HG03469 (cell line): ENCODE measurements around the gene FMN2.

Experiments used
- ATAC-seq: cut with Tn5 transposase; IDR thresholded peaks from one replicate; pipeline ENCODE4 v1.9.1; 2021; ENCODE audit warnings: mild to moderate bottlenecking, moderate library complexity, moderate number of reproducible peaks; ENCODE audit not compliant: unreplicated experiment

FMN2 gene

GRCh38 chr1:240350910-240351331, 259.2 kb downstream of the FMN2 start:
- no peak for ATAC-seq

- no peak for ATAC-seq
These were observed 260.0 kb downstream of the FMN2 start for GRCh38 chr1:240351690-240352089.

GRCh38 chr1:240352769-240353168, 261.1 kb downstream of the FMN2 start:
- ATAC-seq: no peak

GRCh38 chr1:240356568-240356967, 264.9 kb downstream of the FMN2 start:
- ATAC-seq: no peak

GRCh38 chr1:240362046-240362445, 270.4 kb downstream of the FMN2 start:
- no peak for ATAC-seq

- no peak for ATAC-seq
These were observed 271.1 kb downstream of the FMN2 start for GRCh38 chr1:240362826-240363225.

GRCh38 chr1:240363315-240363714, 271.6 kb downstream of the FMN2 start:
- no peak for ATAC-seq

- no peak for ATAC-seq
These were observed 272.2 kb downstream of the FMN2 start for GRCh38 chr1:240363914-240364313.

- no peak for ATAC-seq
These were observed 275.0 kb downstream of the FMN2 start for GRCh38 chr1:240366636-240367035.

GRCh38 chr1:240385551-240385950, 293.9 kb downstream of the FMN2 start:
- no peak for ATAC-seq

- ATAC-seq: no peak
These were observed 294.6 kb downstream of the FMN2 start for GRCh38 chr1:240385985-240386978.

GRCh38 chr1:240387051-240387450, 295.4 kb downstream of the FMN2 start:
- no peak for ATAC-seq

GRCh38 chr1:240391660-240392260, 300.1 kb downstream of the FMN2 start:
- no peak for ATAC-seq

- ATAC-seq: no peak
These were observed 302.7 kb downstream of the FMN2 start for GRCh38 chr1:240394353-240394752.

GRCh38 chr1:240395336-240395735, 303.7 kb downstream of the FMN2 start:
- no peak for ATAC-seq

- ATAC-seq: no peak
These were observed 307.7 kb downstream of the FMN2 start for GRCh38 chr1:240399381-240399780.

- ATAC-seq: no peak
These were observed 310.0 kb downstream of the FMN2 start for GRCh38 chr1:240401731-240402130.

GRCh38 chr1:240402326-240402725, 310.6 kb downstream of the FMN2 start:
- no peak for ATAC-seq

GRCh38 chr1:240404286-240404685, 312.6 kb downstream of the FMN2 start:
- no peak for ATAC-seq

GRCh38 chr1:240405751-240406150, 314.1 kb downstream of the FMN2 start:
- ATAC-seq: no peak

GRCh38 chr1:240407407-240407806, 315.7 kb downstream of the FMN2 start:
- no peak for ATAC-seq

- ATAC-seq: no peak
These were observed 317.9 kb downstream of the FMN2 start for GRCh38 chr1:240409615-240410014.
